Stimulated activated naive CD8-positive, alpha-beta T cell treated with anti-CD3 and anti-CD28 coated beads, Interleukin-15, Interleukin-2, amounts not matched to agents 100 U/mL and 50 U/mL, for 24 hours (primary cell): ENCODE results near the gene GALNT9.
A peak's percentile ranks its signal among the peaks of the same experiment; 100 is the strongest.

ENCODE experiments used
- ATAC-seq: fragments of 150-1000 bp; cut with Tn5 transposase; one replicate; pipeline ENCODE4 v1.10.0; 2021
- DNase-seq: peaks from one replicate; pipeline ENCODE4 v3.0.0; 2021

Gene GALNT9

DNA sequence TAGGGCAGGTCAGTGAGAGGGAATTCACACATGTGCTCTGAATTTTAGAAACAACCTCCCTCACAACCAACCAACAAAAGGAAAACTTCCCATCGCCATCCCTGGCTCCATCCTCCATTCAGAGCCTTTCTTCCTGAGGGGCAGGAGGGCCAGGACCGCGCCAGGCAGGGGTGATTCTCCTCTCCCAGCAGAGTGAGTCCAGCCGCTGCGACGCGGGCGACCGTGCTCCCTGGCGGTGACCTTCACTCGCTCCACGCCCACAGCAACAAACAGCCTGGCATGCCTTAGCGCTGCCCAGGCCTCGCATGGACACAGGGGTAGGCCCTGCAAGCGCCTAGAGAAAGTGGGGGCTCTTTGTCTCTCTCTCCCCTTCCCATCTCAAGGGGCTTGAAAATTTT is 3.7 kb downstream of the GALNT9 start:
- ATAC-seq (no peak), DNase-seq (no peak)

GRCh38 chr12:132324841-132325732 is 4.3 kb downstream of the GALNT9 start:
- no peak for ATAC-seq
- DNase-seq = no peak

- ATAC-seq = no peak
- DNase-seq = no peak
Measured at GRCh38 chr12:132324173-132324572, 5.2 kb downstream of the GALNT9 start.

GRCh38 chr12:132323171-132324010 is 6.0 kb downstream of the GALNT9 start:
- peak; percentile 22 for DNase-seq
- no peak for ATAC-seq

DNA sequence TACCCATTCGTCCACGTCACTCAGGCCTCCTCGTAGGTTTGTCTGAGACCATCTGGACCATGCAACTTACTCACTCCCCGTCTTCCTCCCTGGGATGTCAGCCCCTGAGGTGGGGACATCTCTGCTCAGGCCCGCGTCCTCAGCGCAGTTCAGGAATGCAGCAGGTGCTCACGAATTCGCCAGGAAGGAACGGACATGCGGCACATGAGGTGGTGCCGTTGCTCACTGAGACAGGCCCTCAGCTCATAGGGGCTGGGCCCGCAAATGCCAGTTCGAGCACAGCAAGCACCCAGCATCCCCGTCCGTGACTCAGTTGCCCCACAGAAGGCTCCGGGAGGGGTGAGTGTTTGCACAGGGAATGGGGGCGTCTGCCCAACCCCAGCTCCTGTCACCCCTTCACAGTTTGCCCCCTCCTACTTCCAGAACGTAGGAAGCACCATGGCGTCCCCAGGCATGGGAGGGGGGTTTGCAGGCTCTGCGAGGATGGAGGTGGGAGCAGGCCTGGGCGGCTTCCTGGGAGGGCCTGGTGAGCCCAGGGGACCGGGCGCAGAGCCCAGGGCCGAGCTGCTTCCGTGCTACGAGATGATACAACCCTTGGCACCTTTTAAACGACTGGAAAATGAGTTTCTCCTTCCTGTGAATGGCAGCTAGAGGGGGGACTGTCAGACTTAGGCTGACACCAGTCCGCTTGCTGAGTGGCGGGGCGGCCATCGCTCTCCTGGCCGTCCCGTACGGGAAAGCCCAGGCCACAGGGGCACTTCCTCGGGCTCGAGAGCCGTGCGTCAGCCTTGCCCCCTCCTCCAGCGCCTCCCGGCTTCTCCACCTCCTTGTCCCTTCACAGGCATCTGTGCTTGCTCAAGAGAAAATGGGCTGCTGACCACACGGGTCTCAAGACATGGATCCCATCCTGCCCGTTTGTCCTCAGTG is 6.9 kb downstream of the GALNT9 start:
- ATAC-seq = no peak
- no peak for DNase-seq

DNA sequence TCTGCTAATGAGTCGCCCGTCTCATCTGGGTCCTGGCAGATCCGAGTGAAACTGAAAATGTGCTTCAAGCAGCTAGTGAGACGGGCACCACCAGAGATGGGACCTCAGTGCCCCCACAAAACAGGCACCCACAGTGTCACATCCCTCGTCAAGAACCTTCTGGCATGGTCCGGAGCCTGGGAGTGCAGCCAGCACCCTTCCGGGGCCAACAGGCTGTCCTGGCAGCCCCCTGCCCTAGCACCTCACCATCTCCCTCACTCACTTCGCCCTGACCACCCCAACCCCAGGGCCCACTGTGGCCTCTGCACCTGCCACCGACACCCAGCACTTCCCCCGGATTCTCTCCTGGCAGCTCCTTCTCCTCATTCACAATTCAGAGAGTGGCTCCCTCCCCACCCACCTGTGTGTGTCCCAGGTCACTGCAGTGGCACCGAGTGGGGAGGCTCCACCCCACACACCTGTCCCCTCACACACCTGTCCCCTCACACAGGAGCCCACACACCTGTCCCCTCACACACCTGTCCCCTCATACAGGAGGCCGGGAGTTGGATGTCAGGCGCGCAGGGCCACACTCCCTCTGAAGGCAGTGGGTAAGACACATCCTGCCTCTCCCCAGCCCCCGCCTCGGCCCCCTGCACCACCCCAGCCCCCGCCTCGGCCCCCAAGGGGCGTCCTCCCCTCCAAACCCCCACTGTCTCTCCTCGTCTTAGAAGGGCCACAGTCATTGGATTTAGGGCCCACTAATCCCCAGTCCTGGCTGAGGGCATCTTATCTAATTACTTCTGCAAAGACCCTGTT is 7.9 kb downstream of the GALNT9 start:
- DNase-seq (no peak), ATAC-seq (no peak)

DNA sequence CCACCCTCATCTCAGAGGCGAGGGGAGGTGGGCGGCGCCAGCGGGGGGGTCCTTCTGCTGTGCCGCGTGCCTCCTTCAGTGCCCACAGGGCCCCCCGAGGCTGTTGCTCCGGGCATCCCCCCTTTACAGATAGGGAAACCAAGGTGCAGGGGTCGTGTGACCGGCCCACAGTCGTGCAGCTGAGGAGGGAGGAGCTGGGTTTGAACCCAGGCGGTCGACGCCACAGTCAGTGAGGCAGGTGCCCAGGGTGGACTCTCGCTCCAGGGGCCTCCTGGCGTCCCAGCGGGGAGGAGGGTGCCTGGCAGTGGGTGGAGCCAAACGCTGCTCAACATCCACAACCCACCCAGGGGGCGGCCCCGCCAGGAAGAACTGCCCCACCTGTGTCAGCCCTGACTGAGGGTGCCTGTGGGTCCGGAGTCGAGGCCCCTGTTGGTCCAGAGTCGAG is 8.6 kb downstream of the GALNT9 start:
- ATAC-seq = no peak
- DNase-seq = no peak

DNA sequence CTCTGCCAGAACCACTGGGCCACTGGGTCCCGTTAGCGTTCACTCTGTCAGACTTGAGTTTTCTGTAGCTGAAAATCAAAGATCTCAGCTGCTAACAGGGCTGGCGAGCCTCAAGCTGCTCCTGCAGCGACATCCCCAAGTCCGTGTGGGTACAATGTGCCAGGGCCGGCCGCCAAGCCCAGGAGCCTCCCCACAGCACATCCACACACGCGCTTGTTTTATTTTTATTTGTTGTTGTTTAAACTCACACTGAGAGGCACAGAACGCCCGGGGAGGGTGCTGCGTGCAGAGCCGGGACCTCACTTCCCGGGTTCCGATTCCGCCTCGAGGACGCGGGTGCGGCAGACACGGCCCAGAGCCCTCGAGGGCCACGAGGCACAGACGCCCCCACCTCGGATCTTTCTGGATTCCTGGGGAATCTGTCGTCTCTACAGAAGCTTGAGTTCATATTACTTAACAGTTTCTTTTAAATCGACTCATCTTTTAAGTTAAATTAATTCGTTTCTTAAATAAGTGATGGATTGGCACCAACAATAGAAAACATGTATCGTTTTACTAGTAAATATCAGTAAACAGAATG is 9.3 kb downstream of the GALNT9 start:
- no peak for DNase-seq
- no peak for ATAC-seq

GRCh38 chr12:132319359-132319950 is 9.9 kb downstream of the GALNT9 start:
- ATAC-seq (no peak), DNase-seq (no peak)

GRCh38 chr12:132318618-132319033 is 10.8 kb downstream of the GALNT9 start:
- ATAC-seq = no peak
- no peak for DNase-seq

GRCh38 chr12:132318135-132318534 is 11.3 kb downstream of the GALNT9 start:
- no peak for ATAC-seq

GRCh38 chr12:132317233-132317938 is 12.0 kb downstream of the GALNT9 start:
- DNase-seq (no peak), ATAC-seq (no peak)

More at GRCh38 chr12:132318135-132318534, 11.3 kb downstream of the GALNT9 start:
- DNase-seq = no peak

- no peak for DNase-seq
- no peak for ATAC-seq
Measured at GRCh38 chr12:132316497-132317232, 12.7 kb downstream of the GALNT9 start.

DNA sequence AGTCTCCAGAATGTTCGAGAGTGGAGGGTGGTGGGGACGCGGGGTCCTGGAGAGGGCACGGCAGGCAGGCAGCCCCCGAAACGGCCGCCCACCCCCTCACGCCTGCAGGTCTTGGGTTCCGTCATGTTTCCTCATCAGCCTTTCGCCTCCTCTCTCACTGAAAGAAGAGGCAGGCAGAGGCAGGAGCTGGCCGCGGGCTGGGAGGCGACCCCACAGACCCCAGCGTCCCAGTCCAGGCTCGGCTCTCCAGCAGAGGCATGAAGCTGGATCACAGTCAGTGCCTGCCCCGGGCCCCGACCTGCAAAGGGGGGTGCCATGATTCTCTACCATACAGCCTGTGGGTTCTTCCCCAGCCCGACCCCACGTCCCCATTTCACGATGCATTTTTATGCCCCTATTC is 13.4 kb downstream of the GALNT9 start:
- no peak for DNase-seq
- no peak for ATAC-seq

GRCh38 chr12:132315507-132315906 is 13.9 kb downstream of the GALNT9 start:
- no peak for ATAC-seq
- no peak for DNase-seq

- ATAC-seq (no peak), DNase-seq (no peak)
Measured at GRCh38 chr12:132314516-132315233, 14.7 kb downstream of the GALNT9 start.

GRCh38 chr12:132314035-132314434 is 15.4 kb downstream of the GALNT9 start:
- DNase-seq (no peak), ATAC-seq (no peak)

GRCh38 chr12:132313182-132313581 is 16.2 kb downstream of the GALNT9 start:
- ATAC-seq (no peak), DNase-seq (no peak)
